H9 (cell line): ENCODE measurements around the gene TERT. TPM values are rescaled to one million over a fixed set of nuclear protein-coding genes. Genes with fewer than 3 reads are reported as not detected.

ENCODE experiments used
- DNase-seq: peaks from one replicate; pipeline ENCODE4 v3.0.0-alpha.2; 2017
- H2AFZ ChIP-seq: one replicate; pipeline ENCODE4 v1.6.1; 2013; ENCODE audit warnings: mild to moderate bottlenecking, low read length, control low read depth, moderate library complexity
- H2AK5ac ChIP-seq: 2 replicates; pipeline ENCODE4 v1.6.1; 2013; ENCODE audit warnings: low read length, control low read depth, mixed read lengths; ENCODE audit not compliant: insufficient read length
- H2BK120ac ChIP-seq: one replicate; pipeline ENCODE4 v1.6.1; 2013; ENCODE audit warnings: low read depth, mild to moderate bottlenecking, low read length, control low read depth, inconsistent platforms; ENCODE audit not compliant: poor library complexity, severe bottlenecking
- H2BK12ac ChIP-seq: 2 replicates; pipeline ENCODE4 v1.6.1; 2013; ENCODE audit warnings: low read length, control low read depth, mixed read lengths, low read depth; ENCODE audit not compliant: insufficient read length
- H2BK15ac ChIP-seq: 2 replicates; pipeline ENCODE4 v1.6.1; 2013; ENCODE audit warnings: low read depth, low read length, control low read depth
- H2BK20ac ChIP-seq: one replicate; pipeline ENCODE4 v1.6.1; 2013; ENCODE audit warnings: low read depth, mild to moderate bottlenecking, low read length, control low read depth, inconsistent platforms; ENCODE audit not compliant: poor library complexity, severe bottlenecking
- H2BK5ac ChIP-seq: 2 replicates; pipeline ENCODE4 v1.6.1; 2013; ENCODE audit warnings: low read length, control low read depth, mixed read lengths; ENCODE audit not compliant: insufficient read length
- H3K14ac ChIP-seq: 2 replicates; pipeline ENCODE4 v1.6.1; 2013; ENCODE audit warnings: low read length, control low read depth; ENCODE audit not compliant: insufficient read depth
- H3K18ac ChIP-seq: 2 replicates; pipeline ENCODE4 v1.6.1; 2013; ENCODE audit warnings: low read depth, mild to moderate bottlenecking, mixed read lengths, low read length, control low read depth; ENCODE audit not compliant: insufficient read length
- H3K23ac ChIP-seq: 2 replicates; pipeline ENCODE4 v1.6.1; 2013; ENCODE audit warnings: low read length, control low read depth, mixed read lengths, low read depth; ENCODE audit not compliant: insufficient read length
- H3K23me2 ChIP-seq: 2 replicates; pipeline ENCODE4 v1.6.1; 2013; ENCODE audit warnings: low read depth, mild to moderate bottlenecking, mixed read lengths, low read length, control low read depth; ENCODE audit not compliant: insufficient read length, poor library complexity, severe bottlenecking
- H3K27ac ChIP-seq: 2 replicates; pipeline ENCODE4 v1.5.1; 2013; ENCODE audit warnings: low read length, control low read depth, mixed read lengths, low read depth; ENCODE audit not compliant: insufficient read length
- H3K27me3 ChIP-seq: 2 replicates; pipeline ENCODE4 v1.6.1; 2013; ENCODE audit warnings: low read length, control low read depth, inconsistent platforms; ENCODE audit not compliant: insufficient read depth
- H3K4ac ChIP-seq: 2 replicates; pipeline ENCODE4 v1.6.1; 2013; ENCODE audit warnings: low read depth, mild to moderate bottlenecking, control low read depth, inconsistent platforms, low read length, moderate library complexity
- H3K4me1 ChIP-seq: 2 replicates; pipeline ENCODE4 v1.6.1; 2013; ENCODE audit warnings: low read length, control low read depth, inconsistent platforms; ENCODE audit not compliant: insufficient read depth
- H3K4me2 ChIP-seq: 2 replicates; pipeline ENCODE4 v1.6.1; 2013; ENCODE audit warnings: low read length, control low read depth, mixed read lengths; ENCODE audit not compliant: insufficient read length, insufficient read depth
- H3K56ac ChIP-seq: 2 replicates; pipeline ENCODE4 v1.6.1; 2013; ENCODE audit warnings: low read depth, mild to moderate bottlenecking, mixed read lengths, low read length, control low read depth; ENCODE audit not compliant: insufficient read length
- H3K79me1 ChIP-seq: 2 replicates; pipeline ENCODE4 v1.6.1; 2013; ENCODE audit warnings: low read depth, mild to moderate bottlenecking, moderate library complexity, low read length, control low read depth, inconsistent platforms; ENCODE audit not compliant: insufficient read depth, poor library complexity, severe bottlenecking
- H3K79me2 ChIP-seq: 2 replicates; pipeline ENCODE4 v1.6.1; 2013; ENCODE audit warnings: low read length, control low read depth, inconsistent platforms; ENCODE audit not compliant: insufficient read depth
- H3K9ac ChIP-seq: 2 replicates; pipeline ENCODE4 v1.6.1; 2013; ENCODE audit warnings: low read length, control low read depth, mixed read lengths; ENCODE audit not compliant: insufficient read length; ENCODE audit errors: extremely low read depth
- H3K9me3 ChIP-seq: one replicate; pipeline ENCODE4 v1.6.1; 2013; ENCODE audit warnings: low read depth, low read length, inconsistent platforms; ENCODE audit not compliant: control insufficient read depth
- H3T11ph ChIP-seq: one replicate; pipeline ENCODE4 v1.6.1; 2013; ENCODE audit warnings: mild to moderate bottlenecking, low read length, control low read depth, inconsistent platforms
- H4K20me1 ChIP-seq: one replicate; pipeline ENCODE4 v1.6.1; 2013; ENCODE audit not compliant: control insufficient read depth, insufficient read length, insufficient read depth
- H4K5ac ChIP-seq: 2 replicates; pipeline ENCODE4 v1.6.1; 2013; ENCODE audit warnings: low read depth, mild to moderate bottlenecking, mixed read lengths, low read length, control low read depth; ENCODE audit not compliant: insufficient read length
- H4K8ac ChIP-seq: replicated peaks from 2 replicates; pipeline ENCODE4 v1.6.1; 2013; ENCODE audit warnings: low read length, control low read depth, mixed read lengths, low read depth; ENCODE audit not compliant: insufficient read length
- H4K91ac ChIP-seq: 2 replicates; pipeline ENCODE4 v1.6.1; 2013; ENCODE audit warnings: low read depth, mild to moderate bottlenecking, moderate library complexity, mixed read lengths, low read length, control low read depth; ENCODE audit not compliant: insufficient read length
- H3K27ac Mint-ChIP-seq, 3 experiments: 2 replicates in 2 of 3; 3 replicates in 1 of 3; pipeline ENCODE4 v1.8.0; 2020 to 2021; ENCODE audit warnings: mixed read lengths in 3 of 3, mild to moderate bottlenecking in 1 of 3, moderate library complexity in 1 of 3
- H3K27me3 Mint-ChIP-seq: 2 replicates; pipeline ENCODE4 v1.8.0; 2021; ENCODE audit warnings: low read depth, mild to moderate bottlenecking, moderate library complexity, mixed read lengths
- H3K36me3 Mint-ChIP-seq, 3 experiments: 2 replicates in 2 of 3; 3 replicates in 1 of 3; pipeline ENCODE4 v1.8.0; 2020 to 2021; ENCODE audit warnings: low read depth in 3 of 3, mixed read lengths in 3 of 3; ENCODE audit not compliant: insufficient read depth in 1 of 3
- H3K4me1 Mint-ChIP-seq, 2 experiments: 2 replicates each; pipeline ENCODE4 v1.8.0; 2020; ENCODE audit warnings: mixed read lengths in 2 of 2
- H3K4me3 Mint-ChIP-seq, 2 experiments: 2 replicates in 1 of 2; 3 replicates in 1 of 2; pipeline ENCODE4 v1.8.0; 2020 to 2021; ENCODE audit warnings: mild to moderate bottlenecking in 2 of 2, mixed read lengths in 2 of 2, moderate library complexity in 1 of 2
- H3K9me3 Mint-ChIP-seq, 2 experiments: 2 replicates in 1 of 2; 3 replicates in 1 of 2; pipeline ENCODE4 v1.8.0; 2020; ENCODE audit warnings: mild to moderate bottlenecking in 2 of 2, mixed read lengths in 2 of 2, moderate library complexity in 1 of 2
- WGBS: extraction: QIAGEN DNeasy Blood & Tissue Kit; methylation state at CpG from one replicate; pipeline ENCODE4 v1.1.7; 2013; ENCODE audit warnings: missing lambda C conversion rate, low lambda C conversion rate, mixed read lengths; ENCODE audit not compliant: insufficient read length; ENCODE audit errors: extremely low coverage; 5-methylcytosine and 5-hydroxymethylcytosine counted together
- total RNA-seq: library from RNA; stranded (reverse); gene quantifications from 2 replicates; pipeline ENCODE4 v1.2.1, GENCODE V29; 2021
- TF ChIP-seq, protein P1 (sequence below): fragments of 200-600 bp; sonication (generic); conservative IDR thresholded peaks from 3 replicates; pipeline ENCODE4 v1.8.0; 2021; ENCODE audit warnings: antibody characterized with exemption, mild to moderate bottlenecking

TERT gene
- total RNA-seq, 1 experiment from 2014 or later: 15.5 TPM

DNA sequence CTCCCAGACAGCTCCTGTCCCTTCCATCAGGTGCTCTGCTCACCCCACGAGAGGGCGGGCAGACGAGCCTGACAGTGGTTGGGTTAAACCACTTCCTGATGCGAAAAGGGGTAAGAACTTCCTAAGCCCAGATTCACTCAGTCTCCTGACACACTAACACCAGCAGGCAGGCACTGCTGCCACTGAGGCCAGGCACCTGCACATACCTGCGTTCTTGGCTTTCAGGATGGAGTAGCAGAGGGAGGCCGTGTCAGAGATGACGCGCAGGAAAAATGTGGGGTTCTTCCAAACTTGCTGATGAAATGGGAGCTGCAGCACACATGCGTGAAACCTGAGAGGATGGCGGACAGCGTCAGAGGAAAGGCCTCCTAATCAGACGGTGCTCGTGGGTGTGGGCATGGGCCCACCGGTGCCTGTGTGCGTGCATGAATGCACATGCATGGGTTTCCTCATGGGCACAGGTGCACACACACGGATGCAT, 39.7 kb downstream of the TERT start:
- TF ChIP-seq, protein P1, sequence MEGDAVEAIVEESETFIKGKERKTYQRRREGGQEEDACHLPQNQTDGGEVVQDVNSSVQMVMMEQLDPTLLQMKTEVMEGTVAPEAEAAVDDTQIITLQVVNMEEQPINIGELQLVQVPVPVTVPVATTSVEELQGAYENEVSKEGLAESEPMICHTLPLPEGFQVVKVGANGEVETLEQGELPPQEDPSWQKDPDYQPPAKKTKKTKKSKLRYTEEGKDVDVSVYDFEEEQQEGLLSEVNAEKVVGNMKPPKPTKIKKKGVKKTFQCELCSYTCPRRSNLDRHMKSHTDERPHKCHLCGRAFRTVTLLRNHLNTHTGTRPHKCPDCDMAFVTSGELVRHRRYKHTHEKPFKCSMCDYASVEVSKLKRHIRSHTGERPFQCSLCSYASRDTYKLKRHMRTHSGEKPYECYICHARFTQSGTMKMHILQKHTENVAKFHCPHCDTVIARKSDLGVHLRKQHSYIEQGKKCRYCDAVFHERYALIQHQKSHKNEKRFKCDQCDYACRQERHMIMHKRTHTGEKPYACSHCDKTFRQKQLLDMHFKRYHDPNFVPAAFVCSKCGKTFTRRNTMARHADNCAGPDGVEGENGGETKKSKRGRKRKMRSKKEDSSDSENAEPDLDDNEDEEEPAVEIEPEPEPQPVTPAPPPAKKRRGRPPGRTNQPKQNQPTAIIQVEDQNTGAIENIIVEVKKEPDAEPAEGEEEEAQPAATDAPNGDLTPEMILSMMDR: no peak
- H2BK5ac ChIP-seq: no peak overlapping the region
- H4K20me1 ChIP-seq: no peaks in the 10 kb centered on the region
- Mint-ChIP-seq H3K27ac (peak overlapping the region in 1 of 3 experiments; percentile 6; a peak in 2 of 7 replicates), H3K4me1 (peaks cover 3 to 7% of the 10 kb centered on the region in 2 experiments; a peak in 2 of 4 replicates), H3K9me3 (no peaks in the 10 kb centered on the region), H3K36me3 (no peaks in the 10 kb centered on the region), H3K27me3 (peaks cover 1% of the 10 kb centered on the region; the same call in 1 of the 2 replicates), H3K4me3 (no peak overlapping the region)
- no peak overlapping the region for H2BK15ac ChIP-seq
- no peak overlapping the region for H3T11ph ChIP-seq
- no peak overlapping the region for H3K27ac ChIP-seq
- H3K79me1 ChIP-seq: no peaks in the 10 kb centered on the region
- no peak overlapping the region for H2BK120ac ChIP-seq
- no peak overlapping the region for H4K8ac ChIP-seq
- no peak overlapping the region for H2AK5ac ChIP-seq
- no peak overlapping the region for H3K14ac ChIP-seq
- H3K18ac ChIP-seq: no peak overlapping the region
- H2BK12ac ChIP-seq: no peak overlapping the region
- no peak overlapping the region for H3K9ac ChIP-seq
- WGBS: no CpG with 5 or more reads among the region's 16 CpGs
- no peak overlapping the region for H4K91ac ChIP-seq
- H2BK20ac ChIP-seq: no peak overlapping the region
- no peak overlapping the region for H3K23ac ChIP-seq
- no peaks in the 10 kb centered on the region for H3K9me3 ChIP-seq
- no peaks in the 10 kb centered on the region for H3K4me1 ChIP-seq
- no peak for DNase-seq
- H3K56ac ChIP-seq: no peak overlapping the region
- no peak overlapping the region for H4K5ac ChIP-seq
- H3K79me2 ChIP-seq: no peaks in the 10 kb centered on the region
- H3K4ac ChIP-seq: no peak overlapping the region
- no peaks in the 10 kb centered on the region for H3K23me2 ChIP-seq
- no peak overlapping the region for H2AFZ ChIP-seq
- no peaks in the 10 kb centered on the region for H3K27me3 ChIP-seq
- no peak overlapping the region for H3K4me2 ChIP-seq
